RWPE2 (cell line): Measurements from ENCODE around the gene KIAA1549.

Experiments used
- ATAC-seq: fragments of 200-7000 bp; cut with Tn5 transposase; 3 replicates; pipeline ENCODE4 v1.9.1; 2021; ENCODE audit warnings: low read depth
- DNase-seq: peaks from one replicate; pipeline ENCODE4 v3.0.0-alpha.2; 2020; ENCODE audit warnings: low spot score
- H3K27ac ChIP-seq: fragments of 450-650 bp; 2 replicates; pipeline ENCODE4 v1.5.1; 2017; ENCODE audit warnings: mild to moderate bottlenecking; ENCODE audit not compliant: poor library complexity, severe bottlenecking
- H3K27me3 ChIP-seq: fragments of 250-450 bp; sonication (Bioruptor Pico); 2 replicates; pipeline ENCODE4 v1.5.1; 2021; ENCODE audit warnings: mild to moderate bottlenecking, moderate library complexity; ENCODE audit not compliant: insufficient read depth, poor library complexity, severe bottlenecking
- H3K36me3 ChIP-seq: fragments of 250-450 bp; sonication (Bioruptor Pico); 2 replicates; pipeline ENCODE4 v1.5.1; 2020; ENCODE audit warnings: low read depth, mild to moderate bottlenecking, moderate library complexity
- H3K4me1 ChIP-seq: fragments of 250-450 bp; sonication (Bioruptor Pico); 2 replicates; pipeline ENCODE4 v1.5.1; 2021; ENCODE audit warnings: mild to moderate bottlenecking, moderate library complexity; ENCODE audit not compliant: insufficient read depth, poor library complexity, severe bottlenecking
- H3K4me3 ChIP-seq: fragments of 250-450 bp; sonication (Bioruptor Pico); 2 replicates; pipeline ENCODE4 v1.5.1; 2021; ENCODE audit warnings: mild to moderate bottlenecking, moderate library complexity; ENCODE audit not compliant: severe bottlenecking
- H3K9me3 ChIP-seq: fragments of 250-450 bp; sonication (Bioruptor Pico); 2 replicates; pipeline ENCODE4 v1.5.1; 2021; ENCODE audit warnings: mild to moderate bottlenecking, moderate library complexity; ENCODE audit not compliant: severe bottlenecking
- CTCF ChIP-seq: fragments of 450-650 bp; IDR thresholded peaks from one replicate; pipeline ENCODE4 v1.5.1; 2017; ENCODE audit warnings: mild to moderate bottlenecking, moderate library complexity; ENCODE audit not compliant: poor library complexity, severe bottlenecking

The KIAA1549 gene

DNA sequence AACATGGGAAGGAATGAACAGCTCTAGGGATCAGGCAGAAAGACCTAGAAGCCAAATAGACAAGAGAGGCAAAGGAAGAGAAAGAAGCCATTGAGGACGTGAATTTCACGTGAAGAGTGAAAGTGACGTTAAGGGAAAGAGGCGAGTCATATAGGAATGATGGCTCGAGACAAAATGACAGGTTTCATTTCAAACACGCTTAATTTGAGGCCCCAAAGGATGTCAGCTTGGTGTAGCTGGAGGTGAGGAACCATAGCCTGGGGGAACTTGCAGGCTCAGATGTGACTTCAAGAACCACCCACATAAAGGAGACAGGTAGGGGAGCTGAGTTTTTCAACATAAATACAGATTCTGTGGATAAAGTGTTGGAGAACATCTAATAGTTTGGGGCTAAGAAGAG lies 98.9 kb downstream of the KIAA1549 start:
- Histone ChIP-seq H3K27ac (no peak overlapping the region), H3K36me3 (no peaks in the 10 kb centered on the region), H3K4me3 (no peak overlapping the region), H3K9me3 (no peaks in the 10 kb centered on the region), H3K27me3 (no peaks in the 10 kb centered on the region), H3K4me1 (no peaks in the 10 kb centered on the region)
- DNase-seq (no peak), ATAC-seq (no peak)
- no peak for TF ChIP-seq CTCF

DNA sequence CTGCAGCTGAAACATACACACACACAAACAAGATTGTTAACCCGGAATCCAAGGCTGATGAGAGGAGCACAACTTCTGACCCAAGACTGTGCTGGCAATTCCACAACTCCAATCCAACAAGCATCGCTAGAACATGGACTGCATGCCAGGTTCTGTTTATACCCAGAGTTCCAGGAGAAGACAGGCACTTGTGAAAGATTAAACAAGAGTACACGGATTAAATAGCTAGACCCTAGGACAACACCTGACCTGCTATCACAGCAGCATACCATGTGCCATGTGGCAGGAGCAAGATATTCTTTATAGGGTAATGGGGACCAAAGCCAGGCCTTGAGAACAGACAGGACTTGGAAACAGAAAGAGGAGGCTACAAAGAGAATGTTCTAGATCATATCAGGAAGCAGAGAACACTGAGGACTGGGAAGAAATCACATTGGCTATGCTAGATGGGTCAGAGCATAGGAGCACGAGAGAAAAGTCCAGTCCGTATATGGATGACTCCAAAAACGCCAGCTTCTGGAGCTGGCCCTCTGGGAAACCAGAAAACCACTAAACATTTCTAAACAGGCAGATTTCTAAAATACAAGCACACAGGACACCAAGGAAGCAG lies 99.5 kb downstream of the KIAA1549 start:
- no peaks in the 10 kb centered on the region for H3K27me3 ChIP-seq
- no peak for TF ChIP-seq CTCF
- H3K36me3 ChIP-seq, result no peaks in the 10 kb centered on the region
- H3K9me3 ChIP-seq, result no peaks in the 10 kb centered on the region
- H3K27ac ChIP-seq, result no peak overlapping the region
- H3K4me1 ChIP-seq, result no peaks in the 10 kb centered on the region
- no peak for ATAC-seq
- DNase-seq, result no peak
- no peak overlapping the region for H3K4me3 ChIP-seq

DNA sequence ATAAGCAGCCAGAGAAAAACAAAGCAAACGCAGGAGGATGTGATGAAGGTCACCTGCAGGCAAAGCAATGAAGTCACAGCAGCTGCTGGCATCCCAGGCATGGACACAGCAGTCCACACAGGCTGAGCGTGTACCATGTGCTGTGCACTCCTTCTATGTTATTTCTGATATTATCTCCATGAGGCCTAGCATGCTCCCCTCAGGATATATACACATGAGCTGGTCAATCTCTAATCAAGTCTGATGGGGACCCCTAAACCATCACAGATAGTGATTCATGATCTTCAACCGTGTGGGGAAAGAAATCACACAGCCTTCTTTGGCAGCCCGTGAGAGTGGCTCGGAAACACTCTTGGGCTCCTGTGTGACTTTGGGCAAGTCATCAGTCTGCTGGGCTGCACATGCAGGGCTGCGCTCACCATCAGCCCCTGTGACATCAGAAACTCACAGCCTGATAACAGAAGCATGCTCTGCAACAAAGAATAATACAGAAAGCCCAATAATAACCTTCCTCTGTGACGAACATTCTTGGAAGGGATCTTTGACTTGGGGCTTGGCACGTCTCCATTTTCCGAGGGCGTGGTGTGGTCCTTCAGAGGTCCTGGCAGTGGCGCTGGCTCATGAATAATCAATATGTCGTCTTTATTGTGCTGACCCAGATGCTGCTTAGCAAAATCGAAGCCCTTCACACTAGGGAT lies 100.2 kb downstream of the KIAA1549 start:
- peaks cover 4% of the 10 kb centered on the region for H3K4me1 ChIP-seq
- H3K9me3 ChIP-seq, result no peaks in the 10 kb centered on the region
- no peak overlapping the region for H3K4me3 ChIP-seq
- no peak for TF ChIP-seq CTCF
- no peak overlapping the region for H3K27ac ChIP-seq
- H3K27me3 ChIP-seq, result no peaks in the 10 kb centered on the region
- no peaks in the 10 kb centered on the region for H3K36me3 ChIP-seq
- ATAC-seq (no peak), DNase-seq (no peak)

- no peak for TF ChIP-seq CTCF
- H3K27ac ChIP-seq, result no peak overlapping the region
- no peaks in the 10 kb centered on the region for H3K9me3 ChIP-seq
- no peaks in the 10 kb centered on the region for H3K27me3 ChIP-seq
- no peak for ATAC-seq
- no peak overlapping the region for H3K4me3 ChIP-seq
- no peak for DNase-seq
- H3K36me3 ChIP-seq, result no peaks in the 10 kb centered on the region
- H3K4me1 ChIP-seq, result peaks cover 9% of the 10 kb centered on the region
Observed at GRCh38 chr7:138879356-138879755, 101.8 kb downstream of the KIAA1549 start.

DNA sequence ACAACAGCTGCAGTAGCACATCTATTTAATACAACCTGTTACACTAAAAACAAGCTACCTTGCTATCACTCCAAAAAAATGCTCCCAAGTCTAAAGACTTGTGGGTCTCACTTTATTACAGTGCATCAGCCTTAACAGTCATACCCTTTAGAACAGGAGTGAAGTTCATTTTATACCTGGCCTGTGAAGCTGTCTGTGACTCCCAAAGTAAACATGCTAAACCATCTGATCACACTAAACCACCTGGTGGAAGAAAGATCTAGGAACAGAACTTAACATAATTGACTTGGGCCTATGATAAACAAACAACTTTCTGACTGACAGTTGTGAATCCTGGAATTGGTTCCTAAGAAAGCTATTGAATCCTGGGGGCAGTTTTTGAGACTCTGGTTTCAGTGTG lies 102.3 kb downstream of the KIAA1549 start:
- no peak for ATAC-seq
- Histone ChIP-seq H3K36me3 (no peaks in the 10 kb centered on the region), H3K9me3 (no peaks in the 10 kb centered on the region), H3K27ac (no peak overlapping the region), H3K27me3 (no peaks in the 10 kb centered on the region), H3K4me3 (no peak overlapping the region), H3K4me1 (peaks cover 9% of the 10 kb centered on the region)
- no peak for DNase-seq
- no peak for TF ChIP-seq CTCF
